Measurements from ENCODE around the gene CYP4F12.

CYP4F12 gene

DNA sequence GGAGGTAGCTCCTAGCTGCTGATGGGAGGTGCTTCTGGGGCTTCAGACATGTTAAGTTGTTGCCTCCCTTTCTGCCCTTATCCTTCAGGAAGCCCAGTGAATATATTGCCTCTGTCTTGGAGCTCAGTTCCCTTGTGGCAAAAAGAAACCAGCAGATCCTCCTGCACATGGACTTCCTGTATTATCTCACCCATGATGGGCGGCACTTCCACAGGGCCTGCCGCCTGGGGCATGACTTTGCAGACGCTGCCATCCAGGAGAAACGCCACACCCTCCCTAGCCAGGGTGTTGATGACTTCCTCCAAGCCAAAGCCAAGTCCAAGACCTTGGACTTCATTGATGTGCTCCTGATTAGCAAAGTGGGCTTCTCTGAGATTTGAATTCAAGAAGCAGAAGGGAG is 6.0 kb upstream of the CYP4F12 start:
- TF ChIP-seq, protein P1, sequence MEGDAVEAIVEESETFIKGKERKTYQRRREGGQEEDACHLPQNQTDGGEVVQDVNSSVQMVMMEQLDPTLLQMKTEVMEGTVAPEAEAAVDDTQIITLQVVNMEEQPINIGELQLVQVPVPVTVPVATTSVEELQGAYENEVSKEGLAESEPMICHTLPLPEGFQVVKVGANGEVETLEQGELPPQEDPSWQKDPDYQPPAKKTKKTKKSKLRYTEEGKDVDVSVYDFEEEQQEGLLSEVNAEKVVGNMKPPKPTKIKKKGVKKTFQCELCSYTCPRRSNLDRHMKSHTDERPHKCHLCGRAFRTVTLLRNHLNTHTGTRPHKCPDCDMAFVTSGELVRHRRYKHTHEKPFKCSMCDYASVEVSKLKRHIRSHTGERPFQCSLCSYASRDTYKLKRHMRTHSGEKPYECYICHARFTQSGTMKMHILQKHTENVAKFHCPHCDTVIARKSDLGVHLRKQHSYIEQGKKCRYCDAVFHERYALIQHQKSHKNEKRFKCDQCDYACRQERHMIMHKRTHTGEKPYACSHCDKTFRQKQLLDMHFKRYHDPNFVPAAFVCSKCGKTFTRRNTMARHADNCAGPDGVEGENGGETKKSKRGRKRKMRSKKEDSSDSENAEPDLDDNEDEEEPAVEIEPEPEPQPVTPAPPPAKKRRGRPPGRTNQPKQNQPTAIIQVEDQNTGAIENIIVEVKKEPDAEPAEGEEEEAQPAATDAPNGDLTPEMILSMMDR (conservative IDR thresholded peaks at IDR 0.05; ENCODE audit: low read depth, low read length) = no peak
- Histone ChIP-seq H3K4me1 (ENCODE audit: low read depth, poor library complexity, severe bottlenecking) (no peaks in the 10 kb centered on the region), H3K4me3 (IDR thresholded peaks at IDR 0.05; ENCODE audit: insufficient read depth, low read depth, low read length) (no peak overlapping the region), H3K4me2 (no peak overlapping the region), H4K20me1 (ENCODE audit: insufficient read depth) (no peaks in the 10 kb centered on the region), H3K27ac (no peak overlapping the region), H3K9ac (no peak overlapping the region), H3K27me3 (ENCODE audit: insufficient read depth, low read depth) (peaks cover 3% of the 10 kb centered on the region; the same call in 1 of the 2 replicates), H2AFZ (ENCODE audit: low read depth) (no peak overlapping the region), H3K79me2 (ENCODE audit: insufficient read depth, low read depth) (no peaks in the 10 kb centered on the region), H3K36me3 (ENCODE audit: insufficient read depth) (no peaks in the 10 kb centered on the region)

DNA sequence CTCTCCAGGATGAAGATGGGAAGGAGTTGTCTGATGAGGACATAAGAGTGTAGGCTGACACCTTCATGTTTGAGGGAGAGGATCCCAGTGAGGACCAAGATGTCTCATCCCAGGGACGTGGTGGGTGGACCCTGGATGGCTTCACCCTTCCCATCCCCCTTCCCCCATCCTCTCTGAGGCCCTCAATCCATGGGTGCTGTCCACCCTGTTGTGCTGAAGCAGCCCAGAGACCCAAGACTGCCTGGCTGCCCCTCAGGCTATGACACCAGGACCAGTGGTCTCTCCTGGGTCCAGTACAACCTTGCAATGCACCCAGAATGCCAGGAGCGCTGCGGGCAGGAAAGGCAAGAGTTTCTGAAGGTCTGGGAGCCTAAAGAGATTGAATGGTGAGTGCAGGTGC is 3.4 kb upstream of the CYP4F12 start:
- Histone ChIP-seq H3K4me2 (no peak overlapping the region), H2AFZ (ENCODE audit: low read depth) (no peak overlapping the region), H3K4me1 (ENCODE audit: low read depth, poor library complexity, severe bottlenecking) (no peaks in the 10 kb centered on the region), H3K27me3 (ENCODE audit: insufficient read depth, low read depth) (no peaks in the 10 kb centered on the region), H4K20me1 (ENCODE audit: insufficient read depth) (no peaks in the 10 kb centered on the region), H3K9ac (no peak overlapping the region), H3K4me3 (IDR thresholded peaks at IDR 0.05; ENCODE audit: insufficient read depth, low read depth, low read length) (no peak overlapping the region), H3K27ac (no peak overlapping the region), H3K79me2 (ENCODE audit: insufficient read depth, low read depth) (no peaks in the 10 kb centered on the region), H3K36me3 (ENCODE audit: insufficient read depth) (no peaks in the 10 kb centered on the region)
- TF ChIP-seq, protein P1 (conservative IDR thresholded peaks at IDR 0.05; ENCODE audit: low read depth, low read length) = no peak

- Histone ChIP-seq H3K36me3 (ENCODE audit: insufficient read depth) (no peaks in the 10 kb centered on the region), H3K4me3 (IDR thresholded peaks at IDR 0.05; ENCODE audit: insufficient read depth, low read depth, low read length) (no peak overlapping the region), H2AFZ (ENCODE audit: low read depth) (no peak overlapping the region), H3K9ac (no peak overlapping the region), H3K79me2 (ENCODE audit: insufficient read depth, low read depth) (no peaks in the 10 kb centered on the region), H3K4me2 (no peak overlapping the region), H3K4me1 (ENCODE audit: low read depth, poor library complexity, severe bottlenecking) (no peaks in the 10 kb centered on the region), H3K27me3 (ENCODE audit: insufficient read depth, low read depth) (no peaks in the 10 kb centered on the region), H4K20me1 (ENCODE audit: insufficient read depth) (no peaks in the 10 kb centered on the region), H3K27ac (no peak overlapping the region)
- TF ChIP-seq, protein P1 (conservative IDR thresholded peaks at IDR 0.05; ENCODE audit: low read depth, low read length) = no peak
Observed at GRCh38 chr19:15669891-15670290, 3.0 kb upstream of the CYP4F12 start.

DNA sequence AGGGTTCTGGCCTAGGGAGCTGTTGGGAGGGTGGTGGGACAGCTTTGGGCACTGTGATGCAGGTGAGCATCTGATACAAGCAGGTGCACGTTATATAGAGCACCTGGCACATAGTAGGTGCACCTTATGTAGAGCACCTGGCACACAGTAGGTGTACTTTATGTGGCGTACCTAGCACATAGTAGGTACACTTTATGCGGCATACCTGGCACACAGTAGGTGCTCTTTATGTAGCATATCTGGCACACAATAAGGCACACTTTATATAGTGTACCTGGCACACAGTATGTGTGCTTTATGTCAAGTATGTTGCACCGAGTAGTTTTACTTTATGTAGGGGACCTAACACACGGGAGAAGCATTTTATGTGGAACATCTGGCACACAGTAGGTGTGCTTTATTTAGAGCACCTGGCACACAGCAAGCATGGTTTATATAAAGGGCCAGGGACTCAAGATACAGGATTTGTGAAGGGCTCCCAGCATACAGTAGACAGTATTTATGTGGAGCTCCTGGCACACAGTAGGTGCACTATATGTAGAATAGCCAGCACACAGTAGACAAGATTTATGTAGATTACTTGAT is 1.6 kb upstream of the CYP4F12 start:
- H3K27ac ChIP-seq = no peak overlapping the region
- no peak overlapping the region for H3K4me3 ChIP-seq (IDR thresholded peaks at IDR 0.05; ENCODE audit: insufficient read depth, low read depth, low read length)
- no peaks in the 10 kb centered on the region for H4K20me1 ChIP-seq (ENCODE audit: insufficient read depth)
- no peak overlapping the region for H3K9ac ChIP-seq
- no peak overlapping the region for H2AFZ ChIP-seq (ENCODE audit: low read depth)
- H3K79me2 ChIP-seq (ENCODE audit: insufficient read depth, low read depth) = no peaks in the 10 kb centered on the region
- H3K4me1 ChIP-seq (ENCODE audit: low read depth, poor library complexity, severe bottlenecking) = no peaks in the 10 kb centered on the region
- H3K36me3 ChIP-seq (ENCODE audit: insufficient read depth) = no peaks in the 10 kb centered on the region
- TF ChIP-seq, protein P1 (conservative IDR thresholded peaks at IDR 0.05; ENCODE audit: low read depth, low read length) = no peak
- H3K4me2 ChIP-seq = no peak overlapping the region
- no peaks in the 10 kb centered on the region for H3K27me3 ChIP-seq (ENCODE audit: insufficient read depth, low read depth)

Measured in KMS-11 (cell line).